Measurements from ENCODE around the gene HIPK4.
"Not testable (repeated sequence)": the region's sequence is repeated elsewhere in the genome, so short reads cannot be mapped to it uniquely, and the experiment has no call there.

HIPK4 gene

GRCh38 chr19:40389404-40390083 lies 437 bp downstream of the HIPK4 start:
- DNase-seq: no peak

DNA sequence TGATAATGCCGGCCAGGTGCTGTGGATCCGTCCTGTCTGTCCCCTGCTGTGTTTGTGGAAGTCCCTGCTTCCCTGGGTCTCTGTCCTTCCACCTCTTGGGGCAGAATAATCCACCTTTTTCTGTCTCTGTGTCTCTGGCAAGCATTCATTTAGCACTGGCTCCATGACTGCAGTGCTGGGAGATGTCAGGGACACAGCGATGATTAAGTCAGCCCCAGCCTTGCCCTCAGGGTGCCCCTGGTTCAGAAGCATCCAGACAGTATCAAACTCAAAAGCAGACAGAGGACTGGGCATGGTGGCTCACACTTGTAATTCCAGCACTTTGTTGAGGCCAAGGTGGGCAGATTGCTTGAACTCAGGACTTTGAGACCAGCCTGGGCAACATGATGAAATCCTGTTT lies 1.5 kb downstream of the HIPK4 start:
- DNase-seq: no peak

DNA sequence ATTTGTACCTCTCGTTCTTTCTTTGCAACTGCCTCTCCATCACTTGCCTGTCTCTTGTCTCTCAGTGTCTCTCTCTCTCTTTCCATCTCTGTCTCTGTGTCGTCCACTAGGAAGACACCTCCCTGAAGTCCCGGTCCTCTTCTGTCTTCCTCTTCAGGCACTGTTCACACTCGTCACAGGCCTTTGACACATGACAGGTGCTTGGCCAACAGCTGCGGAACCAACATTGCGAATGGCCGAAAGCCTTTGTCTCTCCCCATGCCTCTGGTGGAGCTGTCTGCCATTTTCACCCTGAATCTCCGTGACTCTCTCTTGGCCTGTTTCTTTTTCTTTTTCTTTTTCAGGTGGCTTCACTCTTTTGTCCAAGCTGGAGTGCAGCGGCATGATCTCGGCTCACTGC lies 2.8 kb downstream of the HIPK4 start:
- DNase-seq: no peak

DNA sequence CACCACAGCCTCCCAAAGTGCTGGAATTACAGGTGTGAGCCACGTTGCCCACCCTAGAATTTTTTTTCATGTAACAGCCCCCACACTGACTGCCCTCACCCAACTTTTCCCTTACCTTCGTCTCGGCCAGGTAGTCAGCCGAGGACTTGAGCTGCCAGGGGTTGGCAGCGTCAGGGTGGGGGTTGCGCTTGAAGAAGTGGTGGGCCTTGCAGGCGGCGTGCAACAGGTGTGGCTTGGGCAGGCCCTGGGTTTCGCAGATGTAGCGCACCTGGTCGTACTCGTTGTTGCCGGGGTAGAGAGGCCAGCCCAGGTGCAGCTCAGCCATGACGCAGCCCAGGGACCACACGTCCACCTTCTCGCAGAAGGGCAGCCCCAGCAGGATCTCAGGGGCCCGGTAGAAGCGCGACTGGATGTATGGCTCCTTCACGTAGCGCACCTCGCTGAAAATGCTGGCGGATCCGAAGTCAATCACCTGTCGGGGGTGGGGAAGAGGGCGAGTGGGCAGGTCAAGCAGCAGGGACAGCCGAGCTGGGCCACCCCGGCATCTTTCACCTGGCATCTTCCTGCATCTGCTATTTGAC lies 6.2 kb downstream of the HIPK4 start:
- peak; percentile 54 for DNase-seq

GRCh38 chr19:40381321-40381720 lies 8.7 kb downstream of the HIPK4 start:
- DNase-seq: no peak

GRCh38 chr19:40380199-40381037 lies 9.6 kb downstream of the HIPK4 start:
- no peak for DNase-seq

GRCh38 chr19:40379446-40380198 lies 10.4 kb downstream of the HIPK4 start:
- no peak for DNase-seq

DNA sequence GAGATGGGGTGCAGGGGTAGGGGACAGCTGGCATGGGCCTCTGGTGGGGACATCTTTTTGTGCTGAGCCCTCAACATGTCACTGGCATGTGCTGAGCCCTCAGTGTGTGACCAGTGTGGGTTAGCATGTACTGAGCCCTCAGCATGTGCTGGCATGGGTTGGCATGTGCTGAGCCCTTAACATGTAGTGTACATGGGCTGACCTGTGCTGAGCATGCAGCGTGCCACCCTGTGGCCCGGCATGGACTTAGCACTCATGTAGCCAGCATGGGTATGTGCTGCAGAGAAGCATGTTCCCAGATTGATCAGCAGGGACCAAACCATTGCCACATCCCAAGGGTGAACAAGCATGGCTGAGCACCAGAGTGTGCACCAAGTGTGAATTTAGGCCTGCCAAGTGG lies 11.5 kb downstream of the HIPK4 start:
- DNase-seq: no peak

- no peak for DNase-seq
These were observed 12.1 kb downstream of the HIPK4 start for GRCh38 chr19:40377876-40378385.

GRCh38 chr19:40376286-40376862 lies 13.6 kb downstream of the HIPK4 start:
- no peak for DNase-seq

DNA sequence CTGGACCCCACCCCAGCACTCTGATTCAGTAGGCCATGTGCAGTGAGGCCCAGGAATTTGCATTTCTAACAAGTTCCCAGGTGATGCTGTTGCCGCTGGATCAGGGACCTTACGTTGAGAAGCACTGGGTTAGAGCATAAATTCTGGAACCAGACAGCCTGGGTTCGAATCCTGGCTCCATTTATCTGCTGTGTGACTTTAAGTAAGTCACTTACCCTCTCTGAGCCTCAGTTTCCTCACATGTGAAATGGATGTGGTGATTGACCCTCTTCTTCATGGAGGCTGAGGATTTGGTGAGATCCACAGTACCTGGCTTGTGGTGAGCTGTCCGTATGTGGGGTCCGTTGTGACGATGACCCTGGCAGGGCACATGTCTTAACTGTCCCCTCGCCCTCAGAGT lies 15.9 kb downstream of the HIPK4 start:
- DNase-seq: no peak

DNA sequence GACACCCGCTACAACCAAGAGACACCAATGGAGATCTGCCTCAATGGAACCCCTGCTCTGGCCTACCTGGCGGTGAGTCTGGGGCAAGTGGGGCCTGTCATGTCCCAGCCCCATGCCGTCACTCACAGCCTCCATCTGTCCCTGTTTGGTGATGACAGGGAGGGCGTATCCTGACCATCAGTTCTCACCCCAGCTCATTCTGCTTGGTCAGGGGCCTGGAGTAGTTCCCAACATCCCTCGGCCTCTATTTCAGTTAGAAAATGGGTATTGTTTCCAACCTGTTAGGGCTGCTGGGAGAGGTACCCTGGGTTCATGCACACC lies 18.2 kb downstream of the HIPK4 start:
- no peak for DNase-seq

- no peak for DNase-seq
These were observed 18.8 kb downstream of the HIPK4 start for GRCh38 chr19:40370997-40371801.

DNA sequence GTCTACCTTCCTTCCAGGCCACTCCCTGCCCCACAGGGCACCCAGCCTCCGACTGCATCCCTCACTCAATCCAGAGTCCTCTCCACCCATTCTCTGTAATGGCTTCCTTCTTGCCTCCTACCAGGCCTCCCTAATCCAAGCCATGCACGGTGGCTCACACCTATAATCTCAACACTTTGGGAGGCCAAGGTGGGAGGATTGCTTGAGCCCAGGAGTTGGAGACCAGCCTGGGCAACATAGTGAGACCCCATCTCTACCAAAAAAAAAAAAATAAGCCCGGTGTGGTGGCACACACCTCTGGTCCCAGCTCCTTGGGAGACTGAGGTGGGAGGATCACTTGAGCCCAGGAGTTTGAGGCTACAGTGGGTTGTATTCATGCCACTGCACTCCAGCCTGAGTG lies 19.7 kb downstream of the HIPK4 start:
- not testable (repeated sequence) for DNase-seq

DNA sequence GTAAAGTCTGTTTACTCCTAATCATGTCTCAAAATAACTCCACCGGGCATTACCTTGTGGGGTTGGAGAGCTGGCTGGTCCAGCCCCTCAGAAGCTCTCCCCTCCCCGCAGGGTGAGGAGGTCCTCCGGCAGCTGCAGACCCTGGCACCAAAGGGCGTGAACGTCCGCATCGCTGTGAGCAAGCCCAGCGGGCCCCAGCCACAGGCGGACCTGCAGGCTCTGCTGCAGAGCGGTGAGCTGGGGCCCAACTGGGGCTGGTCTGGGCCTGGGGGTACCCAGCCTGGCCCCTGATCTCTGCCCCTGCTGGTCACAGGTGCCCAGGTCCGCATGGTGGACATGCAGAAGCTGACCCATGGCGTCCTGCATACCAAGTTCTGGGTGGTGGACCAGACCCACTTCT lies 20.2 kb downstream of the HIPK4 start:
- DNase-seq: no peak

DNA sequence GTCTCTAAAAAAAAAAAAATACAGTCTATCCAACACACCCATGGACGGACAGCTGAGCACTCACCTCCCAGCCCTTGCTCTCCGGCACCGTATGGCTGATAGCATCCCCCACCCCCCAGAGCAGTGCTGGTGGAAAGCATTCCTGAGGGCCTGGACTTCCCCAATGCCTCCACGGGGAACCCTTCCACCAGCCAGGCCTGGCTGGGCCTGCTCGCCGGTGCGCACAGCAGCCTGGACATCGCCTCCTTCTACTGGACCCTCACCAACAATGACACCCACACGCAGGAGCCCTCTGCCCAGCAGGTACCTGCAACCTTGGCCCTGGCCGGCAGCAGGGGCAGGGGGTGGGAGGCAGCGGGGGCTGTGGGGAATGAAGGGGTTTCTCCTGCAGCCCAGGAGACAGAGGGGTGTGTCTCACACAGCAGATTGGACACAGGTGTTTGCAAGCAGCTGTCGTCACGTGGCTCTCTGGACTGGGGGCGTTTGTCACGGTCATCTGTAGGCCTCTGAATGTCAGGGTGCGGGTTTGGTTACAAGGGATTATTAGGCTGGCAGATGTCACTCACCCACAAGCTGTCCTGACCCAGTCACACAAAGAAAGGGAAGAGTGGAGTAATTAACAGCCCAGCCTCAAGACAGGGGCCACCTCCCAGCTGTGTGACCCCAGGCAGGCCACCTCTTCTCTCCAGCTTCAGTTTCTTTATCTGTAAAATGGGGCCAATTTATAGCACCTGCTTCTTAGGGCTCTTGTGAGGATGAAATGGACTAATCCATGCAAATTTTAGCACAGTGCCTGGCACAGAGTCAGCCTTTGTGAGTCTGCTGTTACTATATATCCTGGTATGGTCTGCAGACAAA lies 22.2 kb downstream of the HIPK4 start:
- DNase-seq: no peak

DNA sequence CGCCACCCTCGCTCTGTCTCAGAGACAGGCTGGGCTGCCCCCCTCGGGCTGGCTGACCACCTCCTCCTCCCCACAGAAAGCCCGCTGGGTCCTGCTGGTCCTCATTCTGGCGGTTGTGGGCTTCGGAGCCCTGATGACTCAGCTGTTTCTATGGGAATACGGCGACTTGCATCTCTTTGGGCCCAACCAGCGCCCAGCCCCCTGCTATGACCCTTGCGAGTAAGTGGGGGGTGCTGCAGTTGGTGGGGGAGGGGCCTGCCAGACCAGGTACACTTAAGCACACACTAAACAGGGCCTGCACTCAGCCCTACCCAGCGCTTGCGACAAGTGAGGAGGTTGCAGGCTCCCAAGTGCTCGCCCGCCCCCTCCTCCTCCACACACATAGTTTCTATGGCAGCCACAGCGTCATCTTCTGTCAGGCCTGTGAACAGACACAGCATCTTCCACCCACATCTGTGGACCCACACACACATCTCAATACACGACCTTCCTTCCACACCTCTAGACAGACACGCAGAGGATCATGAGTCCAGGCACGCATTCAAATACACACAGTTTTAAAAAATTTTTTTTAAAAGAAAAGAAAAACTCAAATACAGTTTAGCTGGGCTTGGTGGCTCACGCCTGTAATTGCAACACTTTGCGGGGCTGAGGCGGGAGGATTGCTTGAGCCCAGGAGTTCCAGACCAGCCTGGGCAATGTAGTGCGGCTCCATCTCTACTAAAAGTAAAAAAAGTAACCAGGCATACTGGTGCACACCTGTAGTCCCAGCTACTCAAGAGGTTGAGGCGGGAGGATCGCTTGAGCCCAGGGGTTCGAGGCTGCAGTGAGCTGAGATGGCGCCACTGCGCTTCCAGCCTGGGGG lies 23.1 kb downstream of the HIPK4 start:
- no peak for DNase-seq

DNA sequence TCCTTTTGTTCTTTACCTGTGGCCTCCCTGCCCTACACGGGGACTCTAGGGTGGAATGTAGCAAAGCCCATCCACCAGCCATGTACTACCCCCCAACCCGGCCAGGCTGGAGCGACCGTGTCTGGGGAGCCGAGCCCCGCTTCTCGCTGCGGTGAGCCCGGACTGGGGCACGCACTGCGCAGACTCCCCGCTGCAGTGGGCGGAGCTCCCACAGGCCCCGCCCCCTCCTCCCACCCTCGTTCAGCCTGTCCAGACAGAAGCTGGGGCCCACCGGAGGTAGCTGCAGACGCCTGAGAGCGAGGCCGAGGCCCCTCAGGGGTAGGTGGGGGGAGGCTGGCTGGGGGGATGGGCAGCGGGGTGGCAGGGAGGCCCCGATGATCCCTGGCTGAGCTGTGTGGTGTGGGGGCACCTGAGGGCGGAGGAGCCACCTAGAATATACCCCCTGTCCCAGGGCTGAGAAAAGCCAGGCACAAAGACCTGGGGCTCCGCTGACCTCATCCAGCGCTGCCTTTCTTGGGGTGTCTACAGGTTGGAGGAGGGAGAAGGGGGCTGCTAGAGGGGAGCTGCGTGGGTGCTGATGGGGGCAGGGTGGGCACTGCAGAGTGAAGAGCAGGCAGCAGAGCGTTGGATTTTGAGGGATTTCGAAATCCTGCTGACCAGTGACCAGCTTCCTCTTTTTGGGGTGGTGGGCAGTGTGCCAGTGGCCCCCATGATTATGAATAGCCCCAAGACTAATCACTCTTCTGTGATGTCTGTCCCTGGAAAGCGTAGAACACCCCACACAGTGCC lies 24.2 kb downstream of the HIPK4 start:
- DNase-seq: peak; percentile 25

DNA sequence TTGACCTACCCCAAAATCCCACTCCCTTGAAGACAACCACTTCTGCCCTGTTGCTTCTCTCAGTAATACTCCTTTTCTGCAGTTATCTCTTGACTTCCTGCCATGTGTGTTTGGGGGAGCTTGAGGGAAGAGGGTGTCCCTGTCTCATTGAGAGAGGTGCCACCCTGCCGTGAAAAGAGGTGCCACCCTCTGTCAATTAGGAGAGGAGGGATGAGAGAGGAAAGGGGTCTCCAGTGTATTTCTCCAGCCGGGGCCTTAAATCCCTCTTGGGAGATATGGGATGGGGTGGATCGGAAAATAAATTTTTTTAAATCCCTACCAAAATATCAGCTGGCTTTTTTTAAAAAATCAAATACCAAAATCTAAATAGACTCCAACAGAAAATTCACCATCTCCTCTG lies 25.0 kb downstream of the HIPK4 start:
- no peak for DNase-seq

Data from NCI-H146 (cell line).